Common myeloid progenitor, CD34-positive (primary cell): Measurements from ENCODE around the gene LUC7L2.
"Not testable (repeated sequence)": the region's sequence is repeated elsewhere in the genome, so short reads cannot be mapped to it uniquely, and the experiment has no call there.

Experiments
- CTCF ChIA-PET: fragments of 350-600 bp; sonication (Branson Sonifier 250); formaldehyde crosslinking; loops from one replicate; lab custom pipeline; 2021; ENCODE audit warnings: antibody characterized with exemption; lab: Charles Lee
- POLR2A ChIA-PET: fragments of 350-600 bp; sonication (Branson Sonifier 250); formaldehyde crosslinking; loops from one replicate; lab custom pipeline; 2021; ENCODE audit warnings: antibody characterized with exemption; lab: Charles Lee
- DNase-seq, 3 donors: peaks; one replicate each; pipeline versions ENCODE4 v3.0.0 to v3.0.0-alpha.2; 2013
- H3K27ac ChIP-seq, 2 experiments: 1 replicate in 1 of 2; 2 replicates in 1 of 2; pipeline ENCODE4 v1.7.0; 2013; ENCODE audit warnings: inconsistent platforms in 2 of 2, low read length in 2 of 2, mild to moderate bottlenecking in 2 of 2, low read depth in 1 of 2, moderate library complexity in 1 of 2; ENCODE audit not compliant: severe bottlenecking in 2 of 2, insufficient read depth in 1 of 2, poor library complexity in 1 of 2
- H3K27me3 ChIP-seq, 5 experiments: replicated peaks in 2 of 5; 1 replicate in 3 of 5; 2 replicates in 2 of 5; pipeline versions ENCODE4 v1.6.1 to v1.7.0; 2013; ENCODE audit warnings: low read length in 4 of 5, mild to moderate bottlenecking in 2 of 5, moderate library complexity in 2 of 5, inconsistent platforms in 1 of 5; ENCODE audit not compliant: insufficient read depth in 5 of 5, control insufficient read depth in 4 of 5
- H3K36me3 ChIP-seq, 4 experiments: 1 replicate in 2 of 4; 2 replicates in 2 of 4; pipeline versions ENCODE4 v1.6.1 to v1.7.0; 2013; ENCODE audit warnings: low read length in 3 of 4, control low read depth in 1 of 4, mild to moderate bottlenecking in 1 of 4; ENCODE audit not compliant: control insufficient read depth in 4 of 4, insufficient read depth in 4 of 4
- H3K4me1 ChIP-seq, 4 experiments: 1 replicate in 3 of 4; 2 replicates in 1 of 4; pipeline versions ENCODE4 v1.6.1 to v1.7.1; 2013; ENCODE audit warnings: low read length in 3 of 4, mild to moderate bottlenecking in 3 of 4, control low read depth in 1 of 4, inconsistent platforms in 1 of 4, moderate library complexity in 1 of 4; ENCODE audit not compliant: control insufficient read depth in 4 of 4, insufficient read depth in 4 of 4; ENCODE audit errors: control extremely low read depth in 1 of 4
- H3K4me3 ChIP-seq, 7 experiments: 1 replicate in 4 of 7; 2 replicates in 3 of 7; pipeline versions ENCODE4 v1.5.1 to v1.7.0; 2013; ENCODE audit warnings: mild to moderate bottlenecking in 7 of 7, low read length in 6 of 7, moderate library complexity in 6 of 7, inconsistent platforms in 2 of 7, low read depth in 2 of 7, control low read depth in 1 of 7; ENCODE audit not compliant: insufficient read depth in 4 of 7, control insufficient read depth in 1 of 7; ENCODE audit errors: extremely low read depth in 1 of 7
- H3K9me3 ChIP-seq, 5 experiments: 1 replicate in 4 of 5; 2 replicates in 1 of 5; pipeline versions ENCODE4 v1.6.1 to v1.7.1; 2013; ENCODE audit warnings: low read length in 4 of 5, mild to moderate bottlenecking in 2 of 5, inconsistent platforms in 1 of 5, low read depth in 1 of 5, moderate library complexity in 1 of 5; ENCODE audit not compliant: control insufficient read depth in 4 of 5, insufficient read depth in 2 of 5; ENCODE audit errors: control extremely low read depth in 1 of 5
- WGBS: methylation state at CpG from one replicate; pipeline ENCODE4 v1.1.5; 2013; ENCODE audit not compliant: insufficient coverage; 5-methylcytosine and 5-hydroxymethylcytosine counted together

Gene LUC7L2

DNA sequence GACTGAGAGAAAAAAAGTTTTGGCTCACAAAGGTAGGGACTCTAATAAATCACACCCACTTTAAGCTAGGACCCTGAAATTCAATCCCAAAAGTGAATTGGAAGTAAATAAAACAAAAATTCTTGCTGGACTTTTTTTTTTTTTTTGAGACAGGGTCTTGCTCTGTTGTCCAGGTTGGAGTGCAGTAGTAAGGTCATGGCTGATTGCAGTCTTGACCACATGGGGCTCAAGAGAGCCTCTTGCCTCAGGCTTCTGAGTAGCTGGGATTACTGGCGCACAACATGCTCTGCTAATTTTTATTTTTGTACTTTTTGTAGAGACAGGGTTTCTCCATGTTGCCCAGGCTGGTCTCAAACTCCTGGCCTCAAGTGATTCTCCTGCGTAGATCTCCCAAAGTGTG lies 5.0 kb upstream of the LUC7L2 start:
- Histone ChIP-seq H3K9me3 (no peaks in the 10 kb centered on the region), H3K36me3 (peaks cover 4 to 15% (median 9%) of the 10 kb centered on the region in 4 experiments), H3K4me3 (no peak overlapping the region), H3K4me1 (peaks cover 0 to 10% (median 3%) of the 10 kb centered on the region in 4 experiments), H3K27me3 (no peaks in the 10 kb centered on the region), H3K27ac (no peak overlapping the region)
- 100% methylated on average over 2 of the region's 2 CpGs for WGBS
- CTCF ChIA-PET = interaction anchor here (0.7 to 5.7 kb wide), 5 partner anchors 8 to 60 kb away, joined by 3 to 14 read pairs (median 3); no protein-coding TSS in a partner anchor
- POLR2A ChIA-PET = no interaction called here
- no peak for DNase-seq

GRCh38 chr7:139355320-139355719 lies 4.4 kb upstream of the LUC7L2 start:
- H3K27me3 ChIP-seq = no peaks in the 10 kb centered on the region
- POLR2A ChIA-PET = no interaction called here
- H3K9me3 ChIP-seq = no peaks in the 10 kb centered on the region
- H3K36me3 ChIP-seq = peaks cover 2 to 12% (median 8%) of the 10 kb centered on the region in 4 experiments
- CTCF ChIA-PET = interaction anchor here (0.6 to 5.7 kb wide), 6 partner anchors 9 to 61 kb away, joined by 3 to 14 read pairs (median 4); no protein-coding TSS in a partner anchor
- DNase-seq = no peak
- no peak overlapping the region for H3K27ac ChIP-seq
- H3K4me1 ChIP-seq = peaks cover 0 to 10% (median 3%) of the 10 kb centered on the region in 4 experiments
- H3K4me3 ChIP-seq = no peak overlapping the region
- WGBS = no CpG with 5 or more reads among the region's 1 CpG

DNA sequence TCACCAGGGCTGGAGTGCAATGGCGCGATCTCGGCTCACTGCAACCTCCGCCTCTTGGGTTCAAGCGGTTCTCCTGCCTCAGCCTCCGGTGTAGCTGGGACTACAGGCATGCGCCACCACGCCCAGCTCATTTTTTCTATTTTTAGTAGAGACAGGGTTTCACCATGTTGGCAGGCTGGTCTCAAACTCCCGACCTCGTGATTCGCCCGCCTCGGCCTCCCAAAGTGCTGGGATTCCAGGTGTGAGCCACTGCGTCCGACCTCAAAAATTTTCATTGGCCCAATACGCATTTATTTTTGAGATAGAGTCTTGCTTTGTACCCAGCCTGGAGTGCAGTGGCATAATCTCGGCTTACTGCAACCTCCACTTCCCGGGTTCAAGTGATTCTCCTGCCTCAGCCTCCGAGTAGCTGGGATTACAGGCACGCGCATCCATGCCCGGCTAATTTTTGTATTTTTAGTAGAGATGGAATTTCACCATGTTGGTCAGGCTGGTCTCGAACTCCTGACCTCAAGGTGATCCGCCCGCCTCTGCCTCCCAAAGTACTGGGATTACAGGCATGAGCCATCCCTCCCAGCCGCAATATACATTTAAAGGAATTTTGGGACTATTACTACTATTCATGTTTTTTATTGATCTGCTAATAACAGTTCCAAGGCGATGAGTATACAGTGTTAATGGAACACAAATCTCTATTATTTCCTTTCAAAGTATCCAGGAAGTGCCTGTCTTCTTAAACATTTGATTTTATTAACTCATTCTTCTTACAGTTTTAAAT lies 1.8 kb upstream of the LUC7L2 start:
- H3K36me3 ChIP-seq, POLR2A ChIA-PET, H3K27me3 ChIP-seq, H3K9me3 ChIP-seq, DNase-seq: not testable (repeated sequence)
- WGBS = over 99% methylated on average over 21 of the region's 27 CpGs
- peaks cover 9 to 30% (median 20%) of the 10 kb centered on the region in 4 experiments for H3K4me1 ChIP-seq
- H3K4me3 ChIP-seq = peak overlapping the region in 6 of 7 experiments; percentile 78 to 97 (median 93)
- peak overlapping the region; percentile 97 to 98 for H3K27ac ChIP-seq
- CTCF ChIA-PET = interaction anchor here (1.0 kb wide), 1 partner anchor 12 kb away, joined by 3 read pairs; no protein-coding TSS in a partner anchor

DNA sequence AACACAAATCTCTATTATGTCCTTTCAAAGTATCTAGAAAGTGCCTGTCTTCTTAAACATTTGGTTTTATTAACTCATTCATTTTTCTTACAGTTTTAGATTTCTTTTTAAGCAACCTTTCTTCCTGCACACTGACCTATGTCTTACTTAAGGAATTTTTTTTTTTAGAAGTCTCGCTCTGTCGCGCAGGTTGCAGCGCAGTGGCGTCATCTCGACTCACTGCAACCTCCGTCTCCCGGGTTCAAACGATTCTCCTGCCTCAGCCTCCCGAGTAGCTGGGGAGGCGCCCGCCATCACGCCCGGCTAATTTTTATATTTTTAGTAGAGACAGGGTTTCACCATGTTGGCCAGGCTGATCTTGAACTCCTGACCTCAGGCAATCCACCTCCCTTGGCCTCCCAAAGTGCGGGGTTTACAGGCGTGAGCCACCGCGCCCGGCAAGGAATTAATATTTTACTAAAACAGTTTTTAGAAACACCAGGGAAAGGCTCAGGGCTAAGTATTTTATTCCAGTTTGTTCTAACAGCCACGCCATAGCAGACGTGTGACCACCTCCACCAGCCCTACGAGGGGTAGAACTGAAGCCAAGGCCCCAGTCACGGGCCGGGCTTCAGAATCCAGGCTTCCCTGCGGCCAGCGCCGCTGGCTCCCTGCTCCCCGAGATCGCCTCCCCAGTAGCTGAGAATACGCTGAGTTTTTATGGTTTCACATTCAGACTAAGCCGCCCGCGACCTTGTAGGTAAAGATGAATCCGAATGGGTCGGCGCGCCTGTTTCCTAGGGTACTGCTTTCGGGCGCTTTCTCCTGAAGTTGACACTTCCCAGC lies 941 bp upstream of the LUC7L2 start:
- ChIA-PET POLR2A (interaction anchor here (0.6 to 2.0 kb wide), 4 partner anchors 9 to 992 kb away, joined by 3 to 15 read pairs (median 5); partner anchors contain the start of gene FMC1), CTCF (interaction anchor here (1.5 kb wide), 1 partner anchor 38 kb away, joined by 3 read pairs; no protein-coding TSS in a partner anchor)
- Histone ChIP-seq H3K36me3 (peaks cover 0 to 9% (median 5%) of the 10 kb centered on the region in 4 experiments), H3K27ac (peak overlapping the region; percentile 97 to 98), H3K4me1 (peaks cover 11 to 33% (median 20%) of the 10 kb centered on the region in 4 experiments), H3K4me3 (peak overlapping the region; percentile 78 to 97 (median 91)), H3K9me3 (no peaks in the 10 kb centered on the region), H3K27me3 (no peaks in the 10 kb centered on the region)
- DNase-seq = peak; percentile 29 to 58 (median 54)
- under 1% methylated on average over 32 of the region's 39 CpGs for WGBS

- H3K27ac ChIP-seq = peak overlapping the region; percentile 97 to 98
- 0% methylated on average over 25 of the region's 47 CpGs for WGBS
- peak; percentile 94 to 98 (median 97) for DNase-seq
- H3K4me1 ChIP-seq = peaks cover 11 to 33% (median 17%) of the 10 kb centered on the region in 4 experiments
- ChIA-PET CTCF (interaction anchor here (1.5 kb wide), 1 partner anchor 39 kb away, joined by 3 read pairs; no protein-coding TSS in a partner anchor), POLR2A (interaction anchor here (0.7 to 2.0 kb wide), 6 partner anchors 9 to 20 kb away, joined by 3 to 15 read pairs (median 4); partner anchors contain the start of gene FMC1)
- H3K27me3 ChIP-seq = no peaks in the 10 kb centered on the region
- no peaks in the 10 kb centered on the region for H3K9me3 ChIP-seq
- H3K4me3 ChIP-seq = peak overlapping the region; percentile 78 to 97 (median 91)
- peaks cover 2 to 22% (median 9%) of the 10 kb centered on the region in 4 experiments for H3K36me3 ChIP-seq
Observed at GRCh38 chr7:139360210-139360947, 685 bp downstream of the LUC7L2 start.

DNA sequence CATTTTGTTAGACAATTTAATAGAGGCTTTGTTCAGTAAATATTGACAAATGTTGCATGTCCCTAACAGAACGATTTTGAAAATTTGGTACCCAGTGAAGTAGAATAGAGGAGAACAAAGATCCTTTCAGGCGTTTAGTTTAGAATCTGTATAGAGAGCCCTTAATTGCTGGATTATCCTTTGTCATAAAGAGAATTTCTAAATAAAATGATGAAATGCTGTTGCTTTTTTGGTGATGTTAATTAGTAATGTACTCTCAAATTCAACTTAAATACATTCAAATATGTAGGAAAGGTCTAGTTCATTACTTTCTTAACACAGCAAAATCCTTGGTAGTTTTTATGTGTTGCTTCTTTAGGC lies 1.2 kb downstream of the LUC7L2 start:
- H3K36me3 ChIP-seq = peaks cover 2 to 27% (median 10%) of the 10 kb centered on the region in 4 experiments
- DNase-seq = no peak
- WGBS = 0% methylated on average over 2 of the region's 2 CpGs
- H3K4me3 ChIP-seq = peak overlapping the region; percentile 78 to 97 (median 91)
- ChIA-PET CTCF (no interaction called here), POLR2A (no interaction called here)
- H3K27me3 ChIP-seq = no peaks in the 10 kb centered on the region
- H3K4me1 ChIP-seq = peaks cover 11 to 33% (median 17%) of the 10 kb centered on the region in 4 experiments
- H3K27ac ChIP-seq = peak overlapping the region; percentile 97 to 98
- H3K9me3 ChIP-seq = no peaks in the 10 kb centered on the region
